ENCODE results near the gene ZNF71.
"Not testable (repeated sequence)": the region's sequence is repeated elsewhere in the genome, so short reads cannot be mapped to it uniquely, and the experiment has no call there.

Gene ZNF71

DNA sequence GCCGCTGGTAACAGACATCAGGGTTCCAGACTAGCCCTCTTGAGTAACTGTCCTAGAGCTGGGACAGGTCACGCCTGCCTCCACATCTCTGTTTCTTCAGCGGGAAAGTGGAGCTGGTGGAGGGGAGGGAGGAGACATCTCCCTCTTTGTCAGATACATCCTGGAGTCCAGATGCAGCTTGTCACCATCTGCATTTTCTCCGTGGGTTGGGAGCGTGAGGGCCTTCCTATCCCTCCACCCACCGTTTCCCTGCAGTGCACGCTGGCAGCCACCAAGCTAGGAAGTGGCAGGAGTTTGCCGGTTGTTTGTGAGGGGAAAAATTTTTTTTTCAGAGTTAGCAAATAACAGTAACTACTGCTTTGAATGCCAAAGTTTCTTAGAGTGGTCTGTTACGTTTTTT is 27.9 kb downstream of the ZNF71 start:
- no peak for DNase-seq
- no peak for ATAC-seq

DNA sequence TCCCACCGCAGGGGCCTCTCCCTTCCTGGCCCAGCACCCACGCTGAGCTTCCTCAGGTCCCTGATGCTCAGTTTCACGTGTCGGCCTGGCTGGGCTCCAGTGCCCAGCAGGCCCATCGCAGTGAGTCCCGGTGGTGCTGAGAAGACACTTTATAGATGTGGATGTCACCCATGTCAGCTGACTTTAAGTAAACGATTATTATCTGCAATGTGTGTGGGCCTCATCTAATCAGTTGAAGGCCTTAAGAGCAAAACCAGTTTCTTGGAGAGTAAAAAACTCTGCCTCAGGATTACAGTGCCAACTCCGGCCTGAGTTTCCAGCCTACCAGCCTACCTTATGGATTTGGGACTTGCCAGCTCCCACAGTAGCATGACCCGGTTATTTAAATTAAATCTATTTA is 30.6 kb downstream of the ZNF71 start:
- ATAC-seq: no peak
- no peak for DNase-seq

GRCh38 chr19:56633021-56633420 is 37.9 kb downstream of the ZNF71 start:
- ATAC-seq (no peak), DNase-seq (no peak)

DNA sequence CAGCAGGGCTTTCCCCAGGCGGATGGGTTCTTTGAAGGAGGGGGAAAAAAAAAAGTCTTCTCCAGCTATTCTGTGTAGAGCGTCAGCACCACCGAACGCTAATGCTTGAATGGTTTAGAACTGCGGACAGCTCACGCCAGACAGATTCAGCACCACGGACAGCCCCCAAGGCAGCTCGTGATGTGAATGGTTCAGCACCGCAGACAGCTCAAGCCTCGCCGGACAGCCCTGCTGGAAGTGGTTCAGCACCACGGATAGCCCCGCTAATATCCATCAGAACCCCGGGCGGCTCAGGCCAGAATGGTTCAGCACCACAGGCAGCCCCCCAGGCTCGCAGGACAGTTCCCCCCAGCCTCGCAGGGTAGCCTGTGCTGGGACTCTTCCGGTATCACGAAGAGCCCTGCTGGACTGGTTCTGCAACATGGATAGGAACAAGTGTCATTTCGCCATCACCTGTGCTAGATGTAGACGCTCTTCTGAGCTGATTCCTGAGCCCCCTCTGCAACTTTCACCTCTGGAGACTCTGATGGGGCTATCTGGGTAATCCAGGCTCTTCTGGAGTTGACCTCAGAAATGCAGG is 43.0 kb downstream of the ZNF71 start:
- ATAC-seq: peak; percentile 28
- peak; percentile 59 for DNase-seq

DNA sequence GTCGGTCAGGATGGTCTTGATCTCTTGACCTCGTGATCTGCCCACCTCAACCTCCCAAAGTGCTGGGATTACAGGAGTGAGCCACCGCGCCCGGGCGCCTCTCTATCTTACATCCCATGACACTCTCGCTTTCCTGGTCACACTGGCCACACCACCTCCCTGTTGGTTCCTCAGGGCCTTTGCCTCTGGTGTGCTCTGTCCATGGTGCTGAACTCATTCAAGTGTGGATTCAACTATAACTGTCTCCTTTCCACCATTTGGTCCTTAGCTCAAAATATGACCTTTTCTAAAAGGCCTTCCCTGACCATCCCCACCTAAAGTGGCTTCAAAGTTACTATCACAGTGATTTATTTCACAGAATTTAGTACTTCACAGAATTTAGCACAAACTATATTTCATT is 44.1 kb downstream of the ZNF71 start:
- no peak for ATAC-seq
- DNase-seq: no peak

GRCh38 chr19:56642711-56643459 is 47.8 kb downstream of the ZNF71 start, which contains the start of gene SMIM17:
Gene SMIM17 (plus strand): TSS chr19:56643159. CDS start chr19:56645668, 2,509 bp downstream.
- ATAC-seq (no peak), DNase-seq (no peak)

GRCh38 chr19:56643460-56643955 is 48.4 kb downstream of the ZNF71 start:
- ATAC-seq (no peak), DNase-seq (no peak)

DNA sequence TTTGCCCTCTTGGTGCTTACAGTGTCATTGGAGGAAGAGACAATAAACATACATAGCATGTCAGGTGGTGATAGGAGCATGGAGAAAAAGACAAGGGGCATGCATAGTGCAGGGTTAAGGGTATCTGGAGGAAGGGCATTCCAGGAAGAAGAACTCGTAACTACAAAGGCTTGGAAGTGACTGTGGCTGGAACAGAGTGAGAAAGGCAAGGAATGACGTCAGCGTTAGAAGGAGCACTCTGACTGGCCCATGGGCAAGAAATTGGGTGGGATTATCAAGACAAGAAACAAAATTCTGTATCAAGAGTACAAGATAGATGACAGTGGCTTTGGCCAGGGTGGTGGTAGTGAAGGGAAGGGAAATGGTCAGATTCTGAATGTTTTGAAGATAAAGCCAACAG is 59.0 kb downstream of the ZNF71 start:
- DNase-seq (no peak), ATAC-seq (no peak)

- ATAC-seq (no peak), DNase-seq (no peak)
Observed at GRCh38 chr19:56660381-56661107, 65.4 kb downstream of the ZNF71 start.

GRCh38 chr19:56661248-56661647 is 66.1 kb downstream of the ZNF71 start:
- ATAC-seq (no peak), DNase-seq (no peak)

DNA sequence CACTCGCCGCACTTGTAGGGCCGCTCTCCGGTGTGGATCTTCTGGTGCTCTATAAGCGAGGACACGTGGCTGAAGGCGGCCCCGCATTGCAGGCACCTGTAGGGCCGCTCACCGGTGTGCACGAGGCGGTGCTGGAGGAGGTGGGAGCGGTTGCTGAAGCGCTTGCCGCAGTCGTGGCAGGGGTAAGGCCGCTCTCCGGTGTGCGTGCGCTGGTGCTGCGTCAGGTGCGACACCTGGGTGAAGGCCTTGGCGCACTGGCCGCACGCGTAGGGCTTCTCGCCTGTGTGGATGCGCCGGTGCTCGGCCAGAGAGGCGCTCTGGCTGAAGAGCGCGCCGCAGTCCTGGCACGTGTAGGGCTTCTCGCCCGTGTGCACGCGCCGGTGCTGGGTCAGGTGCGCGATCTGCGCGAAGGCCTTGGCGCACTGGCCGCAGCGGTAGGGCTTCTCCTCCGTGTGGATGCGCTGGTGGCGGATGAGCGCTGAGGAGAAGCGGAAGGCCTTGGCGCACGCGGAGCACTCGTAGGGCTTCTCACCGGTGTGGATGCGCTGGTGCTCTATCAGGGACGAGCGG is 68.9 kb downstream of the ZNF71 start:
- no peak for DNase-seq
- ATAC-seq: no peak

- ATAC-seq (no peak), DNase-seq (no peak)
Observed at GRCh38 chr19:56664511-56664910, 69.4 kb downstream of the ZNF71 start.

DNA sequence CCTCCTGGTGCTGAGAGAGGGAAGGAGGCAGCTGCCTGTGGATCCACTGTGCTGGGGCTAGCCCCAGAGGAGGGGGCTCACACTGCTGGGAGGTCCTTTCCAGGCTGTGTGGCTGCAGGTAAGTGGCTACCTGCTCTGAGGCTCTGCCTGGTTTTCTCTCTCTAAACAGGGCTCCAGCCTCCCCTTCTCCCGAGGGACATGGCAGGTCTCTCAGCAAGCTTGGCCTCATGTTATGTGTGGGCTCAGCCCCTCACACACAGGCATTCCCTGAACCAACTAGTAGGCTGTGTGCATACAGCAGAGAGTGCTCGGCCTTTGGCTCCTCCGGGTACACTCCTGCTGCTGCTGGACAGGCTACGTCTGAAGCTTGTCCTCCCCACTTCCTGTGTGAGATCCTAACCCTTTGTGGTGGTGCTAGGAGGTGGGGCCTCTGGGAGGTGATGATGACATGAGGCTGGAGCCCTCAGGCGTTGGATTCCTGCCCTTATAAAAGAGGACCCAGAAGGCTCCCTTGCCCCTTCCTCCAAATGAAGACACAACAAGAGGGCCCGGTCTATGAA is 72.3 kb downstream of the ZNF71 start:
- DNase-seq: no peak

DNA sequence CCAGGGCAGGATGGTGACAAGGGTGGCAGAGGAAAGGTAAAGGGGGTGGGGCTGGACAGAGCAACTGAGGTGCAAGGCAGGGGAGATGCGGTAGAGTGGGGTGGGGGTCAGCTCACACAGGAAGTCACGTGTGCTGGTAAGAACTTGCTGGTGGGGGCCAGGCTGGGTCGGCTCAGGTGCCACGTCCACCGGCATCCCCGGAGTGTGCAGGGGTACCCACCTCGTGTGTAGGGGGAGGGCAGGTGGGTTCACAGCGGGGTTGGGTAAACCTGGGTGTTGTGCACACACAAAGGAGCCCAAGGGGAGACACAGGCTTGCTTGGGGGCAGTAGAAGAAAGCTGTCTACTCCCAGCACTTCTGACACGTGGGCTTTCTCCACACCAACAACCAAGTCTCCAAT is 73.6 kb downstream of the ZNF71 start:
- DNase-seq (no peak), ATAC-seq (no peak)

More for the DNA sequence above, 72.3 kb downstream of the ZNF71 start:
- no peak for ATAC-seq

DNA sequence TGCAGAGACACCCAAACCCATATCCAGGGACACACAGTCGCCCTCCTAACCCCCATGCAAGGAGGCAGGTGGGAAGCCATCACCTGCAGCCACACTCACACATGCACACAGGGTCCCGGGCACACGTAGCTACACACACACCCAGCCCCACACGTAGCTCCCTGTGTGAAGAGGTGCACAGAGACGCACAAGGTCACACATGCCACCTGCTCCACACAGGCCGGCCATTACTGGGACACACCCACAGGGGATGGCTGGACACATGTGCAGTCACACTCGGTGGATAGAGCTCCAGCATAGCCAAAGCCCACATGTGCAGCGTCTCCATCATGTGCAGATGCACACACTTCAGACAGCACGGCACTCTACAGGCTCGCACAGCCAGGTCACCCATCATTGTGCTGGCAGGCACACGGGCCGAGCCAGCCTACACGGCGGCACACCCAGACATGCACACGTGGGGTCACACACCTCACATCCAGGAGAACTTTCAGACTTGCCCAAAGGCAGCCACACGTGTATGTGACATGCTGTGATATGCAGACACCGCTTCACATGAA is 75.4 kb downstream of the ZNF71 start:
- ATAC-seq (no peak), DNase-seq (no peak)

GRCh38 chr19:56670961-56671612 is 76.0 kb downstream of the ZNF71 start:
- no peak for DNase-seq
- peak; percentile 24 for ATAC-seq

GRCh38 chr19:56671613-56671994 is 76.5 kb downstream of the ZNF71 start, which contains the start of gene ZNF835:
Gene ZNF835 (minus strand): TSS chr19:56671757. CDS start chr19:56665198, 6,559 bp downstream.
- DNase-seq (peak; percentile 84), ATAC-seq (peak; percentile 87)

- not testable (repeated sequence) for ATAC-seq, DNase-seq
Observed at GRCh38 chr19:56672610-56673009, 77.5 kb downstream of the ZNF71 start.

Data from stimulated activated naive CD8-positive, alpha-beta T cell treated with anti-CD3 and anti-CD28 coated beads, Interleukin-15, Interleukin-2, amounts not matched to agents 100 U/mL and 50 U/mL, for 24 hours (primary cell).